ENCODE results near the gene NOC2L.
A peak's percentile ranks its signal among the peaks of the same experiment; 100 is the strongest.

The NOC2L gene

GRCh38 chr1:904310-904950 is 54.6 kb downstream of the NOC2L start:
- peak; percentile 77 for TF ChIP-seq RAD21 (IDR thresholded peaks at IDR 0.05; ENCODE audit: low read depth)
- TF ChIP-seq CEBPB (IDR thresholded peaks at IDR 0.05): no peak
- peak; percentile 67 for TF ChIP-seq EGR1 (IDR thresholded peaks at IDR 0.05)
- TF ChIP-seq EP300 (IDR thresholded peaks at IDR 0.05; ENCODE audit: borderline replicate concordance): peak; percentile 11; the same call in 1 of the 2 replicates
- no peak for TF ChIP-seq REST (IDR thresholded peaks at IDR 0.05; ENCODE audit: low read depth)
- TF ChIP-seq YY1 (IDR thresholded peaks at IDR 0.05; ENCODE audit: low read depth): peak; percentile 76
- TF ChIP-seq MAX (IDR thresholded peaks at IDR 0.05): peak; percentile 76

DNA sequence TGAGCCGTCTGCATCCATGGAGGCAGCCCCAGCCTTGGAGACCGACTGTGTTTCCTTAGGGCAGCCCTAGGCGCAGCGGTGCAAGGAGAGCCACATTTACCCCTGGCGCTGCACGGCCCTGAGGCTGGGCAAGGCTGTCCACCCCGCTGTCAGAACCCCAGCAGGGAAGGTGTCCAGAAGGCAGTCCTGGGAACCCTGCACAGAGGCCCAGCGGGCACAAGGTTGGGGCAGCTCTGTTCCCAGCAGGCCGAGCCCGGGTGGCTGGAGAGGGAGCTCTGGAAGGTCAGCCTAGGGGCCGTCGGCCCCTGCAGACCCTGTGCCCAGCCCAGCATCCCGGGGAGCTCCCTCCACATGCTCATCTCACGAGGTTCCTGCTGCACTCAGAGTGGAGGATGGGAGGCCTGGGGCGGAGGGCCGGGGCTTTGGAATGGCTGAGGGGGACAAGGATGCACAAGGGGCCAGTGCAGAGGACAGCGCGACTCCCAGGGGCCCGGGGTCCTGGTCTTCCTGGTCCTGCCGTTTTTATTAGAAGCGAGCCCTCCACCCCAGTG is 55.3 kb downstream of the NOC2L start:
- TF ChIP-seq CREB1 (IDR thresholded peaks at IDR 0.05; ENCODE audit: low read depth) (no peak), EGR1 (IDR thresholded peaks at IDR 0.05) (no peak), FOXM1 (IDR thresholded peaks at IDR 0.05; ENCODE audit: borderline replicate concordance, low read depth) (no peak), CEBPB (IDR thresholded peaks at IDR 0.05) (no peak), ZBTB7A (IDR thresholded peaks at IDR 0.05; ENCODE audit: low read depth) (no peak), NFIC (IDR thresholded peaks at IDR 0.05) (no peak), REST (IDR thresholded peaks at IDR 0.05; ENCODE audit: low read depth) (no peak), TCF12 (IDR thresholded peaks at IDR 0.05; ENCODE audit: low read depth) (no peak), YY1 (IDR thresholded peaks at IDR 0.05; ENCODE audit: low read depth) (no peak), USF1 (IDR thresholded peaks at IDR 0.05) (no peak), TEAD4 (IDR thresholded peaks at IDR 0.05) (no peak), TAF1 (IDR thresholded peaks at IDR 0.05; ENCODE audit: low read depth) (no peak), MAX (IDR thresholded peaks at IDR 0.05) (no peak), RAD21 (IDR thresholded peaks at IDR 0.05; ENCODE audit: low read depth) (no peak), EP300 (IDR thresholded peaks at IDR 0.05; ENCODE audit: borderline replicate concordance) (no peak)

- TF ChIP-seq CEBPB (IDR thresholded peaks at IDR 0.05) (no peak), EGR1 (IDR thresholded peaks at IDR 0.05) (no peak), YY1 (IDR thresholded peaks at IDR 0.05; ENCODE audit: low read depth) (no peak), MAX (IDR thresholded peaks at IDR 0.05) (no peak), NFIC (IDR thresholded peaks at IDR 0.05) (no peak), TEAD4 (IDR thresholded peaks at IDR 0.05) (no peak), USF1 (IDR thresholded peaks at IDR 0.05) (no peak), EP300 (IDR thresholded peaks at IDR 0.05; ENCODE audit: borderline replicate concordance) (no peak)
Measured at GRCh38 chr1:903305-903704, 55.8 kb downstream of the NOC2L start.

- TF ChIP-seq MAX (IDR thresholded peaks at IDR 0.05): no peak
Measured at GRCh38 chr1:902802-903201, 56.3 kb downstream of the NOC2L start.

GRCh38 chr1:901108-901859 is 57.8 kb downstream of the NOC2L start:
- TF ChIP-seq EGR1 (IDR thresholded peaks at IDR 0.05) (no peak), TEAD4 (IDR thresholded peaks at IDR 0.05) (no peak), ZBTB7A (IDR thresholded peaks at IDR 0.05; ENCODE audit: low read depth) (no peak), RAD21 (IDR thresholded peaks at IDR 0.05; ENCODE audit: low read depth) (no peak), YY1 (IDR thresholded peaks at IDR 0.05; ENCODE audit: low read depth) (no peak), USF1 (IDR thresholded peaks at IDR 0.05) (no peak), CEBPB (IDR thresholded peaks at IDR 0.05) (no peak), CREB1 (IDR thresholded peaks at IDR 0.05; ENCODE audit: low read depth) (no peak)
